RWPE1 (cell line): ENCODE data around the gene LLGL2.

Experiments
- CTCF ChIA-PET: fragments of 350-600 bp; sonication (Branson Sonifier 250); formaldehyde crosslinking; extraction: SDS; loops from one replicate; lab custom pipeline; 2021; lab: Yijun Ruan, JAX
- POLR2A ChIA-PET: fragments of 400-600 bp; formaldehyde crosslinking; extraction: SDS; loops from one replicate; lab custom pipeline; 2020; ENCODE audit warnings: antibody characterized with exemption; ENCODE audit not compliant: low non-redundant PET; lab: Yijun Ruan, JAX
- DNase-seq: peaks from one replicate; pipeline ENCODE4 v3.0.0; 2012; ENCODE audit warnings: low spot score
- H3K27ac ChIP-seq: fragments of 450-650 bp; 2 replicates; pipeline ENCODE4 v1.5.1; 2017
- CTCF ChIP-seq: fragments of 450-650 bp; conservative IDR thresholded peaks from 2 replicates; pipeline ENCODE4 v1.5.1; 2017; ENCODE audit warnings: low read depth, mild to moderate bottlenecking

LLGL2 gene

GRCh38 chr17:75478508-75478907 is 47.0 kb upstream of the LLGL2 start:
- TF ChIP-seq CTCF = no peak
- no peak for DNase-seq
- CTCF ChIA-PET = interaction anchor here (0.6 to 0.7 kb wide), 2 partner anchors 16 to 154 kb away, joined by 3 read pairs; no protein-coding TSS in a partner anchor
- POLR2A ChIA-PET = no interaction called here
- no peak overlapping the region for H3K27ac ChIP-seq

- TF ChIP-seq CTCF = no peak
- DNase-seq = no peak
- ChIA-PET CTCF (interaction anchor here (1.1 kb wide), 1 partner anchor 54 kb away, joined by 3 read pairs; no protein-coding TSS in a partner anchor), POLR2A (no interaction called here)
- no peak overlapping the region for H3K27ac ChIP-seq
Observed at GRCh38 chr17:75480281-75480680, 45.2 kb upstream of the LLGL2 start.

- ChIA-PET POLR2A (no interaction called here), CTCF (interaction anchor here (0.5 to 0.7 kb wide), 3 partner anchors 23 to 58 kb away, joined by 3 to 5 read pairs (median 3); no protein-coding TSS in a partner anchor)
- DNase-seq = no peak
- peak overlapping the region; percentile 22 for H3K27ac ChIP-seq
- no peak for TF ChIP-seq CTCF
Observed at GRCh38 chr17:75481194-75482068, 44.1 kb upstream of the LLGL2 start.

- ChIA-PET CTCF (interaction anchor here (0.7 kb wide), 1 partner anchor 32 kb away, joined by 5 read pairs; no protein-coding TSS in a partner anchor), POLR2A (no interaction called here)
- peak overlapping the region; percentile 22 for H3K27ac ChIP-seq
- no peak for TF ChIP-seq CTCF
- no peak for DNase-seq
Observed at GRCh38 chr17:75482098-75482942, 43.2 kb upstream of the LLGL2 start.

- no peak for TF ChIP-seq CTCF
- POLR2A ChIA-PET = interaction anchor here (0.6 kb wide), 1 partner anchor 587 kb away, joined by 4 read pairs; no protein-coding TSS in a partner anchor
- CTCF ChIA-PET = no interaction called here
Observed at GRCh38 chr17:75485688-75486087, 39.8 kb upstream of the LLGL2 start.

GRCh38 chr17:75486151-75486550 is 39.3 kb upstream of the LLGL2 start:
- TF ChIP-seq CTCF = no peak
- POLR2A ChIA-PET = interaction anchor here (0.6 kb wide), 1 partner anchor 586 kb away, joined by 4 read pairs; no protein-coding TSS in a partner anchor
- DNase-seq = no peak
- no peak overlapping the region for H3K27ac ChIP-seq
- CTCF ChIA-PET = no interaction called here

More at GRCh38 chr17:75485688-75486087, 39.8 kb upstream of the LLGL2 start:
- no peak for DNase-seq
- H3K27ac ChIP-seq = no peak overlapping the region
